22Rv1 (cell line): Measurements from ENCODE around the gene WSB1.

ENCODE experiments used
- ZFX ChIP-seq: fragments of 450-650 bp; IDR thresholded peaks from 2 replicates; pipeline ENCODE4 v1.6.1; 2017; ENCODE audit warnings: antibody characterized with exemption, borderline replicate concordance
- TF ChIP-seq, protein P1 (sequence below): fragments of 450-650 bp; IDR thresholded peaks from 2 replicates; pipeline ENCODE4 v1.5.1; 2017; ENCODE audit warnings: mild to moderate bottlenecking

DNA sequence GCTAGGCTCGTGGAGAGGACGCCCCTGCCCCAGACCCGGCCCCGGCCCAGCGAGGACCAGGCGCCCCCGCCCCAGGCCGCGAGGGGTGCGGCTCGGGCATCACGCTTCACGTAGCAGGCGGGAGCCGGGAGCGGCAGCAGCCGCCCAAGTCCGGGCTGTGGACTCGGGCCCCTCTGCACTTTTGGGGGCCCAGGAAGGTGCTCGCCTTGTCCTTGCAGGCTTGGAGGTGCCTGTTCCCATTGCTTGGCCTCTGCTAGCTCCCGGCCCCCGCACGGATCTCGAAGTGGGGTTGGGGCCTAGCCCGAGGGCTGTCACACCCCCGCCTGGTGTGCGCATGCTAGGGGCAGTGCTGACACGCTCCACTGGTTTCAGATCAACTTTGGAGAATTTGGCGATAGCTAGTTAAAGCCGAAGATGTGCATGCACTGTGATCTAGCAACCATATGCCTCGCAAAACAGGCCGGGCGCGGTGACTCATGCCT lies 55.7 kb downstream of the WSB1 start:
- TF ChIP-seq, protein P1, sequence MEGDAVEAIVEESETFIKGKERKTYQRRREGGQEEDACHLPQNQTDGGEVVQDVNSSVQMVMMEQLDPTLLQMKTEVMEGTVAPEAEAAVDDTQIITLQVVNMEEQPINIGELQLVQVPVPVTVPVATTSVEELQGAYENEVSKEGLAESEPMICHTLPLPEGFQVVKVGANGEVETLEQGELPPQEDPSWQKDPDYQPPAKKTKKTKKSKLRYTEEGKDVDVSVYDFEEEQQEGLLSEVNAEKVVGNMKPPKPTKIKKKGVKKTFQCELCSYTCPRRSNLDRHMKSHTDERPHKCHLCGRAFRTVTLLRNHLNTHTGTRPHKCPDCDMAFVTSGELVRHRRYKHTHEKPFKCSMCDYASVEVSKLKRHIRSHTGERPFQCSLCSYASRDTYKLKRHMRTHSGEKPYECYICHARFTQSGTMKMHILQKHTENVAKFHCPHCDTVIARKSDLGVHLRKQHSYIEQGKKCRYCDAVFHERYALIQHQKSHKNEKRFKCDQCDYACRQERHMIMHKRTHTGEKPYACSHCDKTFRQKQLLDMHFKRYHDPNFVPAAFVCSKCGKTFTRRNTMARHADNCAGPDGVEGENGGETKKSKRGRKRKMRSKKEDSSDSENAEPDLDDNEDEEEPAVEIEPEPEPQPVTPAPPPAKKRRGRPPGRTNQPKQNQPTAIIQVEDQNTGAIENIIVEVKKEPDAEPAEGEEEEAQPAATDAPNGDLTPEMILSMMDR: no peak
- no peak for TF ChIP-seq ZFX
